ENCODE data around the gene NXPH2. TPM values are rescaled to one million over a fixed set of nuclear protein-coding genes. Genes with fewer than 3 reads are reported as not detected.
"Not testable (repeated sequence)": the region's sequence is repeated elsewhere in the genome, so short reads cannot be mapped to it uniquely, and the experiment has no call there.

NXPH2 gene
- total RNA-seq, 1 donor from 2014 or later = not detected

GRCh38 chr2:138757384-138757783 lies 22.8 kb downstream of the NXPH2 start:
- no peak for DNase-seq (ENCODE audit: low read depth in 2 of 2)

GRCh38 chr2:138752197-138752956 lies 27.8 kb downstream of the NXPH2 start:
- DNase-seq (ENCODE audit: low read depth in 2 of 2) = no peak

GRCh38 chr2:138744713-138745112 lies 35.5 kb downstream of the NXPH2 start:
- no peak for DNase-seq (ENCODE audit: low read depth in 2 of 2)

DNA sequence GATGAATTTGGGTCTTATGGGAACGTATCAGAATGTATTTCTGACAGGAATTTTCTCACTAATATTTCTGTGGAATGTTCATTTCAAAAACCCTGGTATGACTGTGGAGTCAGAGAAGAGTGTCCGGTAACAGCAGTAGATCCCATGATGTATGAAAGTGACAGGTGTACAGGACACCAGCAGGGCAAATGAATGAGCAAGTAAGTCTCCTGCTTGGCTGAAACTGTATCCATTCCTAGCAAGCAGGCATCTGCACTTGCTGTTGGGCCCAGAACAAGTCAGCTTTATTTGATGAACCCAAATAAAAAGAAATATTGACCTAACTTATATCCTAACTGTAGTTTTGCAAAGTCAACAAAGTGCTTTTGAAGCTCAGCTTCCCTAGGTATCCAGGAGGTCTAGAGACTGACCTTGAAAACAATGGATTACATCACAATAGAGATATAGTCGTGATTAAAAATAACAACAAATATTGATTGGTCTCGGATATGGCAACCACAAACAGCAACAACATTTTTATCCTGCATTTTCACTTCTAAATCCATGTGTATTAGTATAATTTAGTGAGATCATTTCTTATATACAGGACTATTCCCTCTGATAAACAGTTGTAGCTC lies 37.6 kb downstream of the NXPH2 start:
- no peak for DNase-seq (ENCODE audit: low read depth in 2 of 2)

GRCh38 chr2:138741851-138742250 lies 38.3 kb downstream of the NXPH2 start:
- no peak for DNase-seq (ENCODE audit: low read depth in 2 of 2)

- not testable (repeated sequence) for DNase-seq (ENCODE audit: low read depth in 2 of 2)
Observed at GRCh38 chr2:138737009-138737554, 43.1 kb downstream of the NXPH2 start.

GRCh38 chr2:138732651-138733050 lies 47.5 kb downstream of the NXPH2 start:
- DNase-seq (ENCODE audit: low read depth in 2 of 2) = no peak

- no peak for DNase-seq (ENCODE audit: low read depth in 2 of 2)
Observed at GRCh38 chr2:138730497-138731030, 49.6 kb downstream of the NXPH2 start.

GRCh38 chr2:138727956-138728355 lies 52.2 kb downstream of the NXPH2 start:
- DNase-seq (ENCODE audit: low read depth in 2 of 2) = no peak

DNA sequence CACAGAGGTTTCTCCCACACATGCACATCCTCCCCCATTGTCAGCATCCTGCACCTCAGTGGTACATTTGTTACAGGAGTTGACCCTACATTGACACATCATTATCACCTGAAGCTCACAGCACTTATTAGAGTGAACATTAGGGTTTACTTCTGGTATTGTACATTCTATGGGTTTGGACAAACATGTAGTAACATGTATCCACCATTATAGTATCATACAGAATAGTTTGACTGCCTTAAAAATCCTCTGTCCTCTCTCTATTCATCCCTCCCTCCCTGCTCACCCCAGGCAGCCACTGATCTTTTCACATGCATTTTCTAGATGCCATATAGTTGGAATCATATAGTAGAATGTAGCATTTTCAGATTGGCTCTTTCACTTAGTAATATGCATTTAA lies 53.5 kb downstream of the NXPH2 start:
- DNase-seq (ENCODE audit: low read depth in 2 of 2) = no peak

DNA sequence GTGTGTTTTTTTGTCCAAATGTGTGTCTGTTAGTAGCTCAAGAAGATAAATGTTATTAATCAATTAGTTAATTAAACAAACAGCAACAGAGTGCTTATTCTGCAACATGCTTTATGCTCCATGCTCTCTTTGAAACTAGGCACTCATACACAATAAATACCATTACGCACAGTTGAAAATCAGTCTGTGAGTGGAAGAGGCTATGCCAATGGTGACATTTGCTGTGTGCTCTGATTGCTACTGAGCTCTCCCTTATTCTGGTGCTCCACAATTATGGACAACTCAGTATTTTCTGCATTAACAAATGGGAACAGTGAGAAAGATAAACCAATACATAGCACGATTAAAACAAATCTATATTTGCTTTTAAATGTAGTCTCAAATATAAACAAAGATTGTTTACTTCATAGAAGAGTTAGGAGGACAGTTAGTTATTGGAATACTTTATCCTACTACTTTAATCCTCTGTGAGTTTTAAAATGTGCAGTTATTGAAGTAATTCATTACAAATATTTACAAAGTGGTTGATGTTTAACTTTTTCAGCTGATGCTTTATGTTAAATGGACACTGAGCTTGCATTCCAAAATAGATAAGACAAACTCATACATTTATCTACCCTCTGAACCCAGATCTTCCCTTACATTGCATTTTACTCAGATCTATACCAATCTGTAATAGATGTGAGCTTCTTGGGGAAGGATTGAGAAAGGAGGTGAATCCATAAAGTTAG lies 55.3 kb downstream of the NXPH2 start:
- DNase-seq (ENCODE audit: low read depth in 2 of 2) = no peak

DNA sequence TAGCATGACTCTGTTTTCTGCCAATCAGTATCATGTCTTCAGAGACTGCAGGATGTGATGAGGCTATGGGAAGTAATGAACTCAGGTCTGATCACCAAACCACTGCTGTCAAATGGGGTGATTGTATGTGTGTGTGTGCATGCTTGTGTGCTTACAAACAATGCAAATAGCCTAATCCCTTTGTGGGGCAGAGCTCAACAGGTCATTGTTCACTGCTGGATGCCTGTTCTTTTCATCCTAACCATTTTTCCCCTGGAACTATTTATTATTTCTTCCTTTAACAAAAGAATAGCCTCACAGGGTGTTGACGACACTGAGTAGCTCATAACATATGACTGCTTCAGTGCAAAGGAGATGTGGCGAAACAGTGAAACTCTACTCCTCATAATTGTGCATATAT lies 55.9 kb downstream of the NXPH2 start:
- DNase-seq (ENCODE audit: low read depth in 2 of 2) = no peak

DNA sequence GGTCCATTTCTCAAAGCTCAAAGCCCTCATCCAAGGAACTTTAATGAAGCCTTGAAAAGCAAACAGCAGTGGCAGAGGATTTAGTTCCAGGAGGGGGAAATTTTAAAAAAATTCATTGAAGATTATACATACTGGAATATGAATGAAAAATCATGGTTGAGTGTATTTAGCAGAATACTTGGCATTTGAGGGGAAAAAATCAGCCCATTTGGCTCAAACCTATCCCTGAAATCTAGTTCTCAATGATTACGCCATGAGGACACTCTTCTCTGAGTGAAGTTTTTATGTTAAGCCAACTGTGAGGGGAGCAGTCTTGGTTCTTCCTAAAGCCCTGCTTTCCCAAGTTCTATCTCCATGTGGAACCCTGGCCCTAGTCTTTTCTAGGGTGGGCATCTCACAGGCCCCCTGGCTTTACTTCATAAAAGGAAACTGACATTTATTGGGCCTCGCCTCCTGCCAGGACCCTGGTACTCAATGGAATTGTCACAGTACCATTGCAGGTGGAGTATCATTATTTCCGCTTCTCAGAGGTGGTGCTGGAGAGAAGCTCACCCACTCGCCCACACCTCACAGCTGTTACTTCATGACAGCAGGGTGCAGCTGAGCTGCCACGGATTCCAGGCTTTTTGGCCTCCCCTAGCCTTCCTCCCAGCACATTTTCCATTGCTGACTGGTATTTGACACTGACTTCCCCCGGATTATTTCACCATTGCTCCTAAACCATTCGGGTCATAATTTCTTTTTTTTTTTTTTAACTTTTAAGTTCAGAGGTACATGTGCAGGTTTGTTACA lies 56.8 kb downstream of the NXPH2 start:
- no peak for DNase-seq (ENCODE audit: low read depth in 2 of 2)

DNA sequence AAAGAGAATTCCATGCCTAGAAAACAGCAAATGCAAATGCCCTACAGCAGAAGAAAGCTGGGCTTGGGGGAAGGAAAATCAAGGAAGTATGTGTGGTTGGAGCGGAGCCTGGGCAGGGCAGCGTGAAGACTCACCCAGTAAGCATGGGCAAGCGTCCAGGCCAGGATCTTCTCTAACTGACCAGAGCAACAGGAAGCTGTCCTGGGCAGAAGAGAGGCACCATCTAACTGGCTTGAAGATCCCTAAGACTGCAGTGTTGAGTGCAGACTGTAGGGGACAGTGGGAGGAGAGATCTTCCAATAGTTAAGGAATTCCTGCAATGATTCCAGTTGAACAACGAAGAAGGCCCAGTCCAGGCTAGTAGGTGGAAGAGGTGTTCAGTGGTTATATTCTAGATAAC lies 57.9 kb downstream of the NXPH2 start:
- no peak for DNase-seq (ENCODE audit: low read depth in 2 of 2)

GRCh38 chr2:138720035-138720838 lies 60.0 kb downstream of the NXPH2 start:
- no peak for DNase-seq (ENCODE audit: low read depth in 2 of 2)

GRCh38 chr2:138718405-138718804 lies 61.8 kb downstream of the NXPH2 start:
- no peak for DNase-seq (ENCODE audit: low read depth in 2 of 2)

- DNase-seq (ENCODE audit: low read depth in 2 of 2) = no peak
Observed at GRCh38 chr2:138716183-138716582, 64.0 kb downstream of the NXPH2 start.

GRCh38 chr2:138713504-138713903 lies 66.7 kb downstream of the NXPH2 start:
- DNase-seq (ENCODE audit: low read depth in 2 of 2) = no peak

- DNase-seq (ENCODE audit: low read depth in 2 of 2) = no peak
Observed at GRCh38 chr2:138713069-138713496, 67.1 kb downstream of the NXPH2 start.

Data from lung microvascular endothelial cell (primary cell).